ENCODE measurements around the gene FSD1. TPM values are rescaled to one million over a fixed set of nuclear protein-coding genes. Genes with fewer than 3 reads are reported as not detected.

The FSD1 gene
- total and polyA plus RNA-seq, 9 of the 15 experiments (the other 6 are each of a cell fraction or from before 2014, with no cell fraction given): 0.11 to 1.9 (median 0.94) TPM; not detected in 1

DNA sequence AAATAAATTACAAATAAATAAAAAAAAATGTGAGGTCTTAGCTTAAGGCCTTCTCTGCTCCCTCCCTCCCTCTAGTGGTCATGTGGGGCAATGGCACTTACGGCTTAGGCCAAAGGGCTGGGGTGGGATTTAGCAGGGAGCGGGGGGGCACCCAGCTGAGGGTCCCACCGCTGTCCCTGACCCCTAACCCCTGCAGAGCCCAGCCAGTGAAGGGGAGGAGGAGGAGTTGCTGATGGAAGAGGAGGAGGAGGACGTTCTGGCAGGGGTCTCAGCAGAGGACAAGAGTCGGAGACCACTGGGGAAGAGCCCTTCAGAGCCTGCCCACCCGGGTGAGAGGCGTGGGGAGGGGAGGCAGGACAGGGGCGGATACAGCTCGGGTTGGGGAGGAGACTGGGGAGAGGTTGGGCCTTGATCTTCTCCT lies 48.3 kb downstream of the FSD1 start:
- DNase-seq (ENCODE audit: extremely low read depth in 1 of 4, low spot score in 3 of 4): peak; percentile 72 to 74 (median 73)
- FAIRE-seq: peak; percentile 76
- TF ChIP-seq CREB1 (IDR thresholded peaks at IDR 0.05) (no peak), CREB1 (CRISPR knock-in tag; IDR thresholded peaks at IDR 0.05) (no peak), ZBTB8A (IDR thresholded peaks at IDR 0.05; ENCODE audit: partially characterized antibody) (no peak), ASH1L (IDR thresholded peaks at IDR 0.05; ENCODE audit: borderline replicate concordance, low read depth, partially characterized antibody) (no peak), ZBTB7A (IDR thresholded peaks at IDR 0.05; ENCODE audit: borderline replicate concordance, control insufficient read depth, low read depth, low read length) (peak; percentile 92), ZNF143 (CRISPR knock-in tag; IDR thresholded peaks at IDR 0.05) (no peak), JUND (IDR thresholded peaks at IDR 0.05; ENCODE audit: borderline replicate concordance, low read depth, low read length) (0 out of 2 replicates have a peak, but pooled peaks have one; percentile 16), JUND (tag; IDR thresholded peaks at IDR 0.05; ENCODE audit: borderline replicate concordance, low read depth, low read length) (no peak), SMC3 (conservative IDR thresholded peaks at IDR 0.05; ENCODE audit: insufficient read depth, low read depth, low read length) (peak; percentile 68), XRCC5 (IDR thresholded peaks at IDR 0.05; ENCODE audit: low read depth, low read length) (peak; percentile 30; the same call in 1 of the 2 replicates), ZNF121 (CRISPR knock-in tag; conservative IDR thresholded peaks at IDR 0.05) (no peak), RBM39 (optimal IDR thresholded peaks at IDR 0.05; ENCODE audit: low read depth, low read length) (no peak), CC2D1A (IDR thresholded peaks at IDR 0.05) (peak; percentile 64), LARP7 (IDR thresholded peaks at IDR 0.05) (no peak)
- TF ChIP-seq, protein P1, sequence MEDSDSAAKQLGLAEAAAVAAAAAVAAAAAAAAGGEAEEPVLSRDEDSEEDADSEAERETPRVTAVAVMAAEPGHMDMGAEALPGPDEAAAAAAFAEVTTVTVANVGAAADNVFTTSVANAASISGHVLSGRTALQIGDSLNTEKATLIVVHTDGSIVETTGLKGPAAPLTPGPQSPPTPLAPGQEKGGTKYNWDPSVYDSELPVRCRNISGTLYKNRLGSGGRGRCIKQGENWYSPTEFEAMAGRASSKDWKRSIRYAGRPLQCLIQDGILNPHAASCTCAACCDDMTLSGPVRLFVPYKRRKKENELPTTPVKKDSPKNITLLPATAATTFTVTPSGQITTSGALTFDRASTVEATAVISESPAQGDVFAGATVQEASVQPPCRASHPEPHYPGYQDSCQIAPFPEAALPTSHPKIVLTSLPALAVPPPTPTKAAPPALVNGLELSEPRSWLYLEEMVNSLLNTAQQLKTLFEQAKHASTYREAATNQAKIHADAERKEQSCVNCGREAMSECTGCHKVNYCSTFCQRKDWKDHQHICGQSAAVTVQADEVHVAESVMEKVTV (CRISPR knock-in tag; IDR thresholded peaks at IDR 0.05): peak; percentile 56
- TF ChIP-seq, protein P2, sequence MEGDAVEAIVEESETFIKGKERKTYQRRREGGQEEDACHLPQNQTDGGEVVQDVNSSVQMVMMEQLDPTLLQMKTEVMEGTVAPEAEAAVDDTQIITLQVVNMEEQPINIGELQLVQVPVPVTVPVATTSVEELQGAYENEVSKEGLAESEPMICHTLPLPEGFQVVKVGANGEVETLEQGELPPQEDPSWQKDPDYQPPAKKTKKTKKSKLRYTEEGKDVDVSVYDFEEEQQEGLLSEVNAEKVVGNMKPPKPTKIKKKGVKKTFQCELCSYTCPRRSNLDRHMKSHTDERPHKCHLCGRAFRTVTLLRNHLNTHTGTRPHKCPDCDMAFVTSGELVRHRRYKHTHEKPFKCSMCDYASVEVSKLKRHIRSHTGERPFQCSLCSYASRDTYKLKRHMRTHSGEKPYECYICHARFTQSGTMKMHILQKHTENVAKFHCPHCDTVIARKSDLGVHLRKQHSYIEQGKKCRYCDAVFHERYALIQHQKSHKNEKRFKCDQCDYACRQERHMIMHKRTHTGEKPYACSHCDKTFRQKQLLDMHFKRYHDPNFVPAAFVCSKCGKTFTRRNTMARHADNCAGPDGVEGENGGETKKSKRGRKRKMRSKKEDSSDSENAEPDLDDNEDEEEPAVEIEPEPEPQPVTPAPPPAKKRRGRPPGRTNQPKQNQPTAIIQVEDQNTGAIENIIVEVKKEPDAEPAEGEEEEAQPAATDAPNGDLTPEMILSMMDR (IDR thresholded peaks at IDR 0.05 in 2 of 3, conservative IDR thresholded peaks at IDR 0.05 in 1 of 3; ENCODE audit: insufficient read depth in 2 of 3, low read depth in 1 of 3, low read length in 3 of 3): peak; percentile 85 to 86 (median 85)
- TF ChIP-seq, protein P3, sequence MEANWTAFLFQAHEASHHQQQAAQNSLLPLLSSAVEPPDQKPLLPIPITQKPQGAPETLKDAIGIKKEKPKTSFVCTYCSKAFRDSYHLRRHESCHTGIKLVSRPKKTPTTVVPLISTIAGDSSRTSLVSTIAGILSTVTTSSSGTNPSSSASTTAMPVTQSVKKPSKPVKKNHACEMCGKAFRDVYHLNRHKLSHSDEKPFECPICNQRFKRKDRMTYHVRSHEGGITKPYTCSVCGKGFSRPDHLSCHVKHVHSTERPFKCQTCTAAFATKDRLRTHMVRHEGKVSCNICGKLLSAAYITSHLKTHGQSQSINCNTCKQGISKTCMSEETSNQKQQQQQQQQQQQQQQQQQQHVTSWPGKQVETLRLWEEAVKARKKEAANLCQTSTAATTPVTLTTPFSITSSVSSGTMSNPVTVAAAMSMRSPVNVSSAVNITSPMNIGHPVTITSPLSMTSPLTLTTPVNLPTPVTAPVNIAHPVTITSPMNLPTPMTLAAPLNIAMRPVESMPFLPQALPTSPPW (CRISPR knock-in tag; IDR thresholded peaks at IDR 0.05): peak; percentile 79

More for the DNA sequence above, 48.3 kb downstream of the FSD1 start:
- no peak overlapping the region for H3K27ac ChIP-seq (ENCODE audit: extremely low read depth, low read depth, low read length)
- peak overlapping the region in 1 of 2 experiments; percentile 64; a peak in 2 of 4 replicates for H3K9ac ChIP-seq (ENCODE audit: insufficient read depth in 1 of 2, low read depth in 2 of 2, low read length in 2 of 2)
- POLR2A ChIA-PET: interaction anchor here (0.6 to 1.4 kb wide), 7 partner anchors 9 to 86 kb away, joined by 3 to 9 read pairs (median 5); partner anchors contain the start of genes MPND and STAP2
- H4K20me1 ChIP-seq (replicated peaks; ENCODE audit: control insufficient read depth, insufficient read depth, low read length): peaks cover 3% of the 10 kb centered on the region; the same call in 1 of the 2 replicates
- no peak overlapping the region for H3K4me3 ChIP-seq
- no peaks in the 10 kb centered on the region for H3K9me3 ChIP-seq (replicated peaks; ENCODE audit: control insufficient read depth, insufficient read depth, low read depth, low read length)
- no peak overlapping the region for H3K4me2 ChIP-seq (ENCODE audit: insufficient read depth, low read length)
- ATAC-seq: peak; percentile 87
- intact Hi-C loops (cut with micrococcal nuclease) (loop anchor here (2.0 kb wide), 1 partner anchor 86 kb away; no protein-coding TSS in a partner anchor), in situ Hi-C loops (cut with MboI) (no loop called here)
- H3K36me3 ChIP-seq (ENCODE audit: control insufficient read depth, insufficient read depth, low read length): peaks cover 13% of the 10 kb centered on the region; the same call in 1 of the 3 replicates
- CTCF ChIA-PET (ENCODE audit: low intra/inter-chr PET ratio): interaction anchor here (0.6 to 1.4 kb wide), 2 partner anchors 85 to 88 kb away, joined by 3 to 14 read pairs; no protein-coding TSS in a partner anchor
- no peaks in the 10 kb centered on the region for H3K27me3 ChIP-seq (ENCODE audit: control insufficient read depth in 2 of 2, insufficient read depth in 2 of 2, low read length in 2 of 2)
- H3K4me1 ChIP-seq (replicated peaks in 1 of 2; ENCODE audit: control insufficient read depth in 2 of 2, insufficient read depth in 2 of 2, low read length in 2 of 2): peaks cover 0 to 29% of the 10 kb centered on the region in 2 experiments; a peak in 2 of 5 replicates
- WGBS (ENCODE audit: insufficient coverage, low coverage, missing lambda C conversion rate): 7% methylated on average over 7 of the region's 9 CpGs
- no peaks in the 10 kb centered on the region; the same call in 2 of the 3 replicates for H3K79me2 ChIP-seq (ENCODE audit: control insufficient read depth, insufficient read depth, low read length)
- no peak overlapping the region for H2AFZ ChIP-seq (ENCODE audit: low read depth, low read length)
- no peaks in the 10 kb centered on the region for H3K9me1 ChIP-seq (ENCODE audit: control insufficient read depth, insufficient read depth, low read length)
- no TSS peak for BruUV-seq (replicated peaks)
